Measurements from ENCODE around the gene LDLRAD4. TPM values are rescaled to one million over a fixed set of nuclear protein-coding genes. Genes with fewer than 3 reads are reported as not detected.

LDLRAD4 gene
- total and polyA plus RNA-seq, 11 donors, result 10.4 to 44.0 (median 29.6) TPM

GRCh38 chr18:13645093-13645492, 426.5 kb downstream of the LDLRAD4 start:
- TF ChIP-seq POLR2A (IDR thresholded peaks at IDR 0.05), result no peak
- no peak for TF ChIP-seq CTCF (IDR thresholded peaks at IDR 0.05)
- intact Hi-C loops (cut with DNase I), result loop anchor here in 1 of 10 donors (10.0 kb wide), 1 partner anchor 80 kb away; the partner anchor contains the start of genes FAM210A and RNMT
- 96 to 97% (median 96%) methylated on average over 13 to 16 of the region's 16 CpGs for WGBS, 4 donors
- DNase-seq (no peak), ATAC-seq (no peak)
- H3K27me3 ChIP-seq, result no peaks in the 10 kb centered on the region
- no peak overlapping the region for H3K4me3 ChIP-seq
- peaks cover 0 to 33% (median 18%) of the 10 kb centered on the region in 9 donors for H3K36me3 ChIP-seq
- H3K4me1 ChIP-seq, result peaks cover 0 to 32% (median 13%) of the 10 kb centered on the region in 12 donors
- H3K9me3 ChIP-seq, result no peaks in the 10 kb centered on the region
- no peak overlapping the region for H3K27ac ChIP-seq

GRCh38 chr18:13646633-13647032, 428.1 kb downstream of the LDLRAD4 start:
- no peak overlapping the region for H3K4me3 ChIP-seq
- intact Hi-C loops (cut with DNase I), result loop anchor here in 1 of 10 donors (10.0 kb wide), 1 partner anchor 78 kb away; the partner anchor contains the start of genes FAM210A and RNMT
- no peaks in the 10 kb centered on the region for H3K9me3 ChIP-seq
- H3K27me3 ChIP-seq, result no peaks in the 10 kb centered on the region
- no peak overlapping the region for H3K27ac ChIP-seq
- ATAC-seq, result no peak
- H3K36me3 ChIP-seq, result peaks cover 0 to 33% (median 18%) of the 10 kb centered on the region in 9 donors
- DNase-seq, result no peak
- TF ChIP-seq POLR2A (IDR thresholded peaks at IDR 0.05) (no peak), CTCF (IDR thresholded peaks at IDR 0.05) (no peak)
- 72 to 85% (median 80%) methylated on average over 4 of the region's 4 CpGs for WGBS, 4 donors
- peaks cover 0 to 17% (median 0%) of the 10 kb centered on the region in 12 donors for H3K4me1 ChIP-seq

- no peak for ATAC-seq
Observed at GRCh38 chr18:13647761-13648160, 429.2 kb downstream of the LDLRAD4 start.

More at GRCh38 chr18:13647761-13648160, 429.2 kb downstream of the LDLRAD4 start:
- WGBS, 4 donors, result 93 to 96% (median 95%) methylated on average over 4 of the region's 4 CpGs
- DNase-seq, result no peak
- H3K4me1 ChIP-seq, result peaks cover 0 to 8% (median 0%) of the 10 kb centered on the region in 12 donors
- no peak overlapping the region for H3K27ac ChIP-seq
- intact Hi-C loops (cut with DNase I), result loop anchor here in 1 of 10 donors (10.0 kb wide), 1 partner anchor 77 kb away; the partner anchor contains the start of genes FAM210A and RNMT
- TF ChIP-seq POLR2A (IDR thresholded peaks at IDR 0.05) (no peak), CTCF (IDR thresholded peaks at IDR 0.05) (no peak)
- H3K4me3 ChIP-seq, result no peak overlapping the region
- no peaks in the 10 kb centered on the region for H3K27me3 ChIP-seq
- H3K9me3 ChIP-seq, result no peaks in the 10 kb centered on the region
- peaks cover 0 to 33% (median 18%) of the 10 kb centered on the region in 9 donors for H3K36me3 ChIP-seq
